Measurements from ENCODE around the gene CEP350. TPM values are rescaled to one million over a fixed set of nuclear protein-coding genes. Genes with fewer than 3 reads are reported as not detected.
A peak's percentile ranks its signal among the peaks of the same experiment; 100 is the strongest.

The CEP350 gene
- total RNA-seq, 1 experiment from 2014 or later = 41.1 TPM

DNA sequence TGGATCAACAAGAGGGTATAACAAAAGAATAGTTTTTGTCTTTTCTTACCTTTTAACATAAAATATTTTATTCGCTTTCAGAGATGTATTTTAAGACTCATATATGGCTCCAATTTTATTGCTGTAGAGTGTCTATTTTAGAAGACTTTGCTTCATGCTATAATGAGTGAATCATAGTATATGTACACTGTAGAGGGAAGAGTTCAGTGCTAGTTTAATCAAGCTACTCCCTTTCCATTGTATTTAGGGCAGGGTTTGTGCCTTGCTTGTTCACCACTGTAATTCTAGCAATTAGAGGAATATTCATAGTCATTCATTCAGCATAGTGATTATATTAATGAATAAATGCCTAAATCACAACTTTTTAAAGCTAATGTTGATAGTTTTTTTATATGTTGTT is 78.8 kb downstream of the CEP350 start:
- H3K9me3 ChIP-seq (ENCODE audit: control insufficient read depth, insufficient read depth, low read depth, low read length) = no peaks in the 10 kb centered on the region
- in situ Hi-C loops (cut with HindIII; ENCODE audit: low pct_unique_long_range_greater_than_20kb, low sequenced_read_pairs) = no loop called here
- no peaks in the 10 kb centered on the region for H3K27me3 ChIP-seq (ENCODE audit: control insufficient read depth, insufficient read depth, low read length)
- ChIA-PET POLR2A (no interaction called here), CTCF (no interaction called here)
- H3K36me3 ChIP-seq (ENCODE audit: control insufficient read depth, insufficient read depth, low read length) = peaks cover 12% of the 10 kb centered on the region
- no peaks in the 10 kb centered on the region for H3K4me1 ChIP-seq (ENCODE audit: control insufficient read depth, insufficient read depth, low read length)
- ATAC-seq (no peak), DNase-seq (ENCODE audit: low read depth, low spot score) (no peak)
- intact Hi-C loops (cut with micrococcal nuclease; ENCODE audit: unreplicated experiment) = no loop called here
- TF ChIP-seq, protein P1, sequence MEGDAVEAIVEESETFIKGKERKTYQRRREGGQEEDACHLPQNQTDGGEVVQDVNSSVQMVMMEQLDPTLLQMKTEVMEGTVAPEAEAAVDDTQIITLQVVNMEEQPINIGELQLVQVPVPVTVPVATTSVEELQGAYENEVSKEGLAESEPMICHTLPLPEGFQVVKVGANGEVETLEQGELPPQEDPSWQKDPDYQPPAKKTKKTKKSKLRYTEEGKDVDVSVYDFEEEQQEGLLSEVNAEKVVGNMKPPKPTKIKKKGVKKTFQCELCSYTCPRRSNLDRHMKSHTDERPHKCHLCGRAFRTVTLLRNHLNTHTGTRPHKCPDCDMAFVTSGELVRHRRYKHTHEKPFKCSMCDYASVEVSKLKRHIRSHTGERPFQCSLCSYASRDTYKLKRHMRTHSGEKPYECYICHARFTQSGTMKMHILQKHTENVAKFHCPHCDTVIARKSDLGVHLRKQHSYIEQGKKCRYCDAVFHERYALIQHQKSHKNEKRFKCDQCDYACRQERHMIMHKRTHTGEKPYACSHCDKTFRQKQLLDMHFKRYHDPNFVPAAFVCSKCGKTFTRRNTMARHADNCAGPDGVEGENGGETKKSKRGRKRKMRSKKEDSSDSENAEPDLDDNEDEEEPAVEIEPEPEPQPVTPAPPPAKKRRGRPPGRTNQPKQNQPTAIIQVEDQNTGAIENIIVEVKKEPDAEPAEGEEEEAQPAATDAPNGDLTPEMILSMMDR (IDR thresholded peaks at IDR 0.05) = no peak
- no peak for TF ChIP-seq TCF7L2 (IDR thresholded peaks at IDR 0.05; ENCODE audit: low read depth, low read length)
- no peak for TF ChIP-seq POLR2AphosphoS5 (IDR thresholded peaks at IDR 0.05; ENCODE audit: low read depth, low read length)
- TF ChIP-seq, protein P2, sequence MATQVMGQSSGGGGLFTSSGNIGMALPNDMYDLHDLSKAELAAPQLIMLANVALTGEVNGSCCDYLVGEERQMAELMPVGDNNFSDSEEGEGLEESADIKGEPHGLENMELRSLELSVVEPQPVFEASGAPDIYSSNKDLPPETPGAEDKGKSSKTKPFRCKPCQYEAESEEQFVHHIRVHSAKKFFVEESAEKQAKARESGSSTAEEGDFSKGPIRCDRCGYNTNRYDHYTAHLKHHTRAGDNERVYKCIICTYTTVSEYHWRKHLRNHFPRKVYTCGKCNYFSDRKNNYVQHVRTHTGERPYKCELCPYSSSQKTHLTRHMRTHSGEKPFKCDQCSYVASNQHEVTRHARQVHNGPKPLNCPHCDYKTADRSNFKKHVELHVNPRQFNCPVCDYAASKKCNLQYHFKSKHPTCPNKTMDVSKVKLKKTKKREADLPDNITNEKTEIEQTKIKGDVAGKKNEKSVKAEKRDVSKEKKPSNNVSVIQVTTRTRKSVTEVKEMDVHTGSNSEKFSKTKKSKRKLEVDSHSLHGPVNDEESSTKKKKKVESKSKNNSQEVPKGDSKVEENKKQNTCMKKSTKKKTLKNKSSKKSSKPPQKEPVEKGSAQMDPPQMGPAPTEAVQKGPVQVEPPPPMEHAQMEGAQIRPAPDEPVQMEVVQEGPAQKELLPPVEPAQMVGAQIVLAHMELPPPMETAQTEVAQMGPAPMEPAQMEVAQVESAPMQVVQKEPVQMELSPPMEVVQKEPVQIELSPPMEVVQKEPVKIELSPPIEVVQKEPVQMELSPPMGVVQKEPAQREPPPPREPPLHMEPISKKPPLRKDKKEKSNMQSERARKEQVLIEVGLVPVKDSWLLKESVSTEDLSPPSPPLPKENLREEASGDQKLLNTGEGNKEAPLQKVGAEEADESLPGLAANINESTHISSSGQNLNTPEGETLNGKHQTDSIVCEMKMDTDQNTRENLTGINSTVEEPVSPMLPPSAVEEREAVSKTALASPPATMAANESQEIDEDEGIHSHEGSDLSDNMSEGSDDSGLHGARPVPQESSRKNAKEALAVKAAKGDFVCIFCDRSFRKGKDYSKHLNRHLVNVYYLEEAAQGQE (IDR thresholded peaks at IDR 0.05; ENCODE audit: insufficient read depth in 1 of 2, low read depth in 2 of 2, low read length in 1 of 2) = no peak
- TF ChIP-seq SIN3A (IDR thresholded peaks at IDR 0.05; ENCODE audit: borderline replicate concordance, insufficient read depth, low read depth, low read length) = no peak
- H3K27ac ChIP-seq (ENCODE audit: low read length) = no peak overlapping the region
- no peak overlapping the region for H3K4me3 ChIP-seq (ENCODE audit: low read depth in 2 of 2, low read length in 2 of 2)
- no TSS peak for BruUV-seq (replicated peaks)

DNA sequence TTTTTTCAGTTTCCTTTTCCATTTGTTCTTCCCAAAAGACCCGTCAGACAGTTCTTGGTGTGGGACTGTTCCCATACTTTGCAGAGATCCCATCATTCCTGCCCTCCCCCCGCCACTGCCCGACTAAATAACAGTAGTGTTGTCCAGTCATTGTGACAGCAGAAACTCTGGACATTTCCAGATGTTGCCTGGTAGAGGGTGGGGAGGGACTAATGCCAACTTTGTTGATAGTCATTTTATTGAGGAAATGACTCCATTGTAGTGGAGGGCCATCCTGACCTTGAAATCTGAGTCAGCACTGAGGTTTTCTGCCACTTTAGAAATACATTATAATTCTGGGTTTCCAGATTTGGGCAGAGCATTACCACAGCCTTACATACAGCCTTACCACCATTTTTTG is 85.4 kb downstream of the CEP350 start:
- TF ChIP-seq POLR2AphosphoS5 (IDR thresholded peaks at IDR 0.05; ENCODE audit: low read depth, low read length) (no peak), TCF7L2 (IDR thresholded peaks at IDR 0.05; ENCODE audit: low read depth, low read length) (no peak), SIN3A (IDR thresholded peaks at IDR 0.05; ENCODE audit: borderline replicate concordance, insufficient read depth, low read depth, low read length) (no peak)
- TF ChIP-seq, protein P2 (IDR thresholded peaks at IDR 0.05; ENCODE audit: insufficient read depth in 1 of 2, low read depth in 2 of 2, low read length in 1 of 2) = no peak
- TF ChIP-seq, protein P1 (IDR thresholded peaks at IDR 0.05) = no peak
- Histone ChIP-seq H3K27ac (ENCODE audit: low read length) (no peak overlapping the region), H3K27me3 (ENCODE audit: control insufficient read depth, insufficient read depth, low read length) (no peaks in the 10 kb centered on the region), H3K36me3 (ENCODE audit: control insufficient read depth, insufficient read depth, low read length) (peaks cover 24% of the 10 kb centered on the region), H3K9me3 (ENCODE audit: control insufficient read depth, insufficient read depth, low read depth, low read length) (no peaks in the 10 kb centered on the region), H3K4me1 (ENCODE audit: control insufficient read depth, insufficient read depth, low read length) (no peaks in the 10 kb centered on the region), H3K4me3 (ENCODE audit: low read depth in 2 of 2, low read length in 2 of 2) (no peak overlapping the region)
- DNase-seq (ENCODE audit: low read depth, low spot score) = peak; percentile 12
- intact Hi-C loops (cut with micrococcal nuclease; ENCODE audit: unreplicated experiment) = no loop called here
- in situ Hi-C loops (cut with HindIII; ENCODE audit: low pct_unique_long_range_greater_than_20kb, low sequenced_read_pairs) = no loop called here
- ChIA-PET POLR2A (no interaction called here), CTCF (no interaction called here)
- ATAC-seq = no peak
- no TSS peak for BruUV-seq (replicated peaks)
